Measurements from ENCODE around the gene SMYD3.

DNA sequence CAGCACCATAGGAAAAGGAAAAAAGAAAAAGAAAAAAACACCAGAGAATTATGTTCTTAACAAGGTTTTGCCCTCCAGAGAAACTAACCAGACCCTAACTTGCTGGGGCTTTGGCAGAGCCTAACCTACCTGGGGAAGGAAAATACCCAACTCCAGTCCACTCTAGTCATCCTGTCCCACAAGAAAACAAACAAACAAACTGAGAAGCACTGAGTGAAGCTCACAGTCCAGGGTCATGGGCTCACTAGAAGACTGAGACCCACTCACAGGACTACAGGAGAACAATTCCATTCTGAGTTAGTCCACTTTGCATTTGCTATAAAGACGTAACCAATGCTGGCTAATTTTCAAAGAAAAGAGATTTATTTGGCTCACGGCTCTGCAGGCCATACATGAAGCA is 543.4 kb downstream of the SMYD3 start:
- TF ChIP-seq, protein P1, sequence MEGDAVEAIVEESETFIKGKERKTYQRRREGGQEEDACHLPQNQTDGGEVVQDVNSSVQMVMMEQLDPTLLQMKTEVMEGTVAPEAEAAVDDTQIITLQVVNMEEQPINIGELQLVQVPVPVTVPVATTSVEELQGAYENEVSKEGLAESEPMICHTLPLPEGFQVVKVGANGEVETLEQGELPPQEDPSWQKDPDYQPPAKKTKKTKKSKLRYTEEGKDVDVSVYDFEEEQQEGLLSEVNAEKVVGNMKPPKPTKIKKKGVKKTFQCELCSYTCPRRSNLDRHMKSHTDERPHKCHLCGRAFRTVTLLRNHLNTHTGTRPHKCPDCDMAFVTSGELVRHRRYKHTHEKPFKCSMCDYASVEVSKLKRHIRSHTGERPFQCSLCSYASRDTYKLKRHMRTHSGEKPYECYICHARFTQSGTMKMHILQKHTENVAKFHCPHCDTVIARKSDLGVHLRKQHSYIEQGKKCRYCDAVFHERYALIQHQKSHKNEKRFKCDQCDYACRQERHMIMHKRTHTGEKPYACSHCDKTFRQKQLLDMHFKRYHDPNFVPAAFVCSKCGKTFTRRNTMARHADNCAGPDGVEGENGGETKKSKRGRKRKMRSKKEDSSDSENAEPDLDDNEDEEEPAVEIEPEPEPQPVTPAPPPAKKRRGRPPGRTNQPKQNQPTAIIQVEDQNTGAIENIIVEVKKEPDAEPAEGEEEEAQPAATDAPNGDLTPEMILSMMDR (IDR thresholded peaks at IDR 0.05): no peak
- no peak for TF ChIP-seq POLR2A (IDR thresholded peaks at IDR 0.05)
